HS-27A (cell line): ENCODE results near the gene GREB1.

Experiments used
- DNase-seq: peaks from one replicate; pipeline ENCODE4 v3.0.0-alpha.2; 2012; ENCODE audit warnings: low read depth, missing footprints

The GREB1 gene

GRCh38 chr2:11559786-11560155, 25.9 kb downstream of the GREB1 start:
- DNase-seq: no peak

GRCh38 chr2:11560806-11561205, 27.0 kb downstream of the GREB1 start:
- no peak for DNase-seq

- DNase-seq: no peak
Measured at GRCh38 chr2:11562011-11562410, 28.2 kb downstream of the GREB1 start.

DNA sequence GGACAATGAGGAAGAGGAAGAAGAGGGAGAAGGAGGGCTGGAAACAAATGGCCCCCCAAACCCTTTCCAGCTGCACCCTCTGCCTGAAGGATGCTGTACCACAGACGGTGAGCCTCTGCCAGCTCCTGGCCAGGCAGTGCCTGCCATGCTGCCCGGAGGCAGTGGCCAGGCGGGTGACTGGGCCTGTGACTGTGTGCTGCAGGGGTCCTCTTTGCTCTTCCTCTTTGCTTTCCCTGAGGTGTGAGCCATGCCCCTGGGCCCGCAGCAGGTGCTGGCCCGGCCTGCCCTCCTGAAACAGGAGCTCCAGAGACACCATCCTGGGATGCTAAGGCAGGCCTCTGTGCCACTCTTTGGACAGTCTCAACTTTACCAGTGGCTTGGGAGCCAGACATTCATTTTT, 28.6 kb downstream of the GREB1 start:
- DNase-seq: no peak

GRCh38 chr2:11563784-11564666, 30.2 kb downstream of the GREB1 start:
- DNase-seq: no peak

GRCh38 chr2:11564816-11565567, 31.1 kb downstream of the GREB1 start:
- no peak for DNase-seq

- no peak for DNase-seq
Measured at GRCh38 chr2:11566383-11566782, 32.5 kb downstream of the GREB1 start.

DNA sequence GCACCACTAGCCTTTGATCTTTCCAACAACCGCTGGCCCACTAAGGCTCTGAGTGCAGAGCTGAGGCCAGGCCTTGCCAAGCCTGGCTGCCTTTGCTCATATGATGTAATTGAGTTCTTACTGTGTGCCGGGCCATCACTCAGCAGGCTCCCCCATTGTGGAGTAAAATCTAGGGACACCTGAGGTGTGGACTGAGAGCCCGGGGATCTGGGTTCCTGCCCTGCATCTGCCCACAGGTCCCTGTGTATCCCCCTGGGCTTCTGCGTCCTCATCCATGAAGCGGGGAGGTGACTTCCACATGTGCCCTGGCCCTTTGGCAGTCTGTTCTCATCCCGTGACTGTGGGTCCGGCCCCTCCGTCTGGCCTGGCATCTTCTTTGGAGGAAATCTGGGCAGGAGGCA, 33.8 kb downstream of the GREB1 start:
- no peak for DNase-seq

- DNase-seq: no peak
Measured at GRCh38 chr2:11568436-11568835, 34.6 kb downstream of the GREB1 start.

DNA sequence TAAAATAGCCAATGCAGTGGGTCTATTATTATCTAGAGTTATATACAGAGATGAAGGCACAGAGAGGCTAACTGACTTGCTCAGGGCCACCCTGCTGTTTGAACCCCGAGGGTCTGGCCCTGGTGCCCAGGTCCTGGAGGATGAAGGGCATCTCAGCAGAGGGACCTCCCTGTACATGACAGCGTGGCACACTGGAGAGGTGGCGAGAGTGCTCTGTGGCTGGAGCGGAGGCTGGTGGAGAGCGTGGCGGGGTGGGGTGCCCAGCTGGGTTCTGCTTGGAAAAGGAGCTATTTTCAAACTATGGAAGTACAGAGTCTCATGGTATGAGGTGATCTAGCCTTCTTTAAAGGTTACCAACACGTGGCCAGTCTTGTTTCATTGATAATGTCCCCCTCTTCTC, 35.8 kb downstream of the GREB1 start:
- no peak for DNase-seq

GRCh38 chr2:11571170-11571569, 37.3 kb downstream of the GREB1 start:
- DNase-seq: no peak

DNA sequence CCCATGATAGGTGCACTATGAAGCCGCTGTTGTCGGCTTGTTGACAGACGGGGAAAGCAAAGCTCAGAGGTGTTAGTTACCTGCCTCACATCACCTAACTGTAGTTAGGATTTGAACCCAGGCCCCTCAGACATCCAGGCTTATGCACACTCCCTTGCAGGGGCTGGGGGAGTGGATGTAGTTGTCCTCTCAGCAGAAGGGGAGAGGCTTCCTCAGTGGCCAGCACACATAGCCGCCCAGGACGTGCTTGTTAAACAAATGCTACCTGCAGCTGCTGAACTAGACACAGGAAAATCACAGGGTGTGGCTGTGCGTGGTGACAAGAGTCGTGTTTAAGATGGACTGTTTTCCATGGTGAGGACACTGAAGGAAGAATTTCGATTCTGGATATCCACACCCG, 39.2 kb downstream of the GREB1 start:
- no peak for DNase-seq

GRCh38 chr2:11573418-11574175, 39.8 kb downstream of the GREB1 start:
- DNase-seq: peak; percentile 78

- no peak for DNase-seq
Measured at GRCh38 chr2:11574176-11575046, 40.6 kb downstream of the GREB1 start.

- no peak for DNase-seq
Measured at GRCh38 chr2:11576398-11576797, 42.6 kb downstream of the GREB1 start.

DNA sequence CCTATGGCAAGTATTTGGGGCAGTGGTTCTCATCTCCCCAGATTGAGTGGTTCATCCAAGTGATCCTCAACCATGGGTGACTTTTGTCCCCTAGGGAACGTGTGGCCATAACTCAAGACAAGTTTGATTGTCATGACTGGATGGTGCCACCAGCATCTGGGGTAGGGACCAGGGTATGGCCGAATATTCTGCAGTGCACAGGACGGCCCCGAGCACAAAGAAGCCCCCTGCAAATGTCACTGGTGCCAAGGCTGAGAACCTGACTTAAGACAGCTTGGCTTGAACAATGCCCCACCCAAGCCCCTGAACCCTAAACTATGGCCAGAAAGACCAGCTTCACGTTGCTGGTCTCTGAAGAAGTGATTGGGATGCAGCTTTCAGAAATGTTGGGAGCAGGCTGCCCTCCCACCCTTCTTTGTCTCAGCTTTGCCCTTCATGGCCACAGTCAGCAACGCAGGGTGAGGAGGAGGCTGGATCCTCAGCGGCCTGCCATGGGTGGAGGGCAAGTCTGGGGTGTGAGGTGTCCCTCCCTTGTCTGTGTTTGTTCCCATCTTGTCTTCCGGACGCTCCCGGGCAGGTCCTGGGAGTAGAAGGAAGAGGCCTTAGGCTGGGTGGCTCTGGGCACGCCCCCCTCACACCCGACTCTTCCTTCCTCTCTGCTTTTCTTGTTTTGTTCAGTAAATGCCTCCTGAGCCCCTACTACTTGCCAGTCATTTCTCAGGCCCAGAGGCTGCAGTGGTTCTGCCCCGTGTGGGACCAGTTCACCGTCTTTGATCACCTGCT, 43.4 kb downstream of the GREB1 start:
- DNase-seq: no peak

GRCh38 chr2:11578081-11578948, 44.5 kb downstream of the GREB1 start:
- no peak for DNase-seq

DNA sequence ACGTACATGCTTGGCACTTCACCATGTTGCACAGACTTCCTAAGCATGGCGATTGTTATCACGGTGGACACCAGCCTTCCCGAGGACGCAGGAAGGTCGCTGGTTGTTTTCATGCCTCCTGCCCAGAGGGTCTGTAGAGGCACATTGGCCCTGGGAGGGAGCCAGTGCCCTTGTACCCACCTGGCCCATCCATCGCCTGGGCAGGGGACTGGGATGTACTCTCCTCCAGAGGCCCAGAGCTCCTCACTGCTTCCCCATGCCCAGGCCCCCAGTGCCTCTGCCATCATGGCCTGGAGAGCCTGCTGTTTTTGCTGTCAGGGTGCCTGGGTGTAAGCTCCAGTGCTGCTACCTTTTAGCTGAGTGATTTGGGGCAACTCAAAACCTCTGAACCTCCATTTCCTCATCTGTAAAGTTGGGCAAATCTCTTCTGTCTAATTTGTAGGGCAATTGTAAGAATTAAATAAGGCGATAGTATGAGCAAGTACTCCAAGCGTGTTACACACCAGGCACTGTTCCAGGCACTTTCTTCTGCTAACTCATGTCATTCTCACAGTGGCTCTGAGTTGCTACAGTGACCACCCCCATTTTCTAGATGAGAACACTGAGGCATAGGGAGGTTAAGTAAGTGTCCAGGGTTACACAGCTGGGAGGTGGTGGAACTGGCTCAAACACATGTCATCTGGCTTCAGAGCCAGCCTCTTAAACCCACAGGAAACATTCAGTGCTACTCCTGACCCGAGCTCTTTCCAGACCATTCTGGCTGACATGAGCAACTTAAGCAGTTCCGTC, 45.3 kb downstream of the GREB1 start:
- no peak for DNase-seq
